CD4-positive, alpha-beta T cell treated with Interleukin-2 at 100 ng/mL for 4 hours (primary cell): ENCODE measurements around the gene NRG3.
"Not testable (repeated sequence)": the region's sequence is repeated elsewhere in the genome, so short reads cannot be mapped to it uniquely, and the experiment has no call there.

Source experiments
- DNase-seq: peaks from one replicate; pipeline ENCODE4 v3.0.0-alpha.2; 2020; ENCODE audit warnings: low spot score

The NRG3 gene

GRCh38 chr10:82284180-82284579, 409.2 kb downstream of the NRG3 start:
- no peak for DNase-seq

DNA sequence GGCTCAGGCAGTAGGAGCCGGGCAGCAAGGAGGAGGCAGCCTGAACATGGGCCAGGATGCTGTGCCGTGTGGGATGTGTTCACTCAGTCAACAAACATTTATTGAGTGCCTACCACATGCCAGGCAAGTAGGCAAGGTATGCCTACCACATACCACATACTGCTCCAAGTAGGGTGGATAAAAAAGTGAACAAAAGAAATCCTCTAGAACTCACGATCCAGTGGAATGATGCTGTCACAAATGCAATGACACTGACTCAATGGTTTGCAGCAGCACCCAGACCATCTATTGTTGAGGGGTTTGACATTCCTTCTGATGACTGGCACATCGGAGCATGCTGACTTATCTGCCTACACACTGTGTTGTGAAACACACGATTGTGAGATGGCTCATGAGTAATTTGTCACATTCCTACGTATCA, 413.5 kb downstream of the NRG3 start:
- no peak for DNase-seq

GRCh38 chr10:82289945-82290344, 415.0 kb downstream of the NRG3 start:
- no peak for DNase-seq

DNA sequence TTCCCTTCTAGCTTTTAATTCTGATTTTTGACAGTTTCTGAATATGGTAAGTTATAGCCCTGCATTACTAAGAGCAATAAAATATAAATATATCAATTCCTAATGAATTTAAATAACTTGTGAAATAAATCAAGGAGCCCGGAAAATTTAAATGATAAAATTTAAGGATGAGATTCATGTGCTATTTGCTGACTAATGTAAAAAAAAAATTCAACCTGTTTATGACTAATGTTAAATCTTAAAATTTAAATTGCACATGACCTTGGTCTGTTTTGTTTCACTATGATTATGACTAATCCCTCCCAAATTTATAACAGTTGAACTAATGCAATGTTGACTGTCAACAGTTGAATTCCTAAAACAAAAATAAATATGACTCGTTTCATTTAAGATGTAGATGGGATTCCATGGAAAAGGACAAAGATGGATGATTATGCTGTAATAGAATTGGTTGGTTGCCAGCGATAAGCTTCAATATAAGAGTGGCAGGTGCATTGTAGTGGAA, 419.9 kb downstream of the NRG3 start:
- no peak for DNase-seq

- DNase-seq: no peak
Measured at GRCh38 chr10:82308641-82309040, 433.6 kb downstream of the NRG3 start.

- no peak for DNase-seq
Measured at GRCh38 chr10:82310839-82311238, 435.8 kb downstream of the NRG3 start.

DNA sequence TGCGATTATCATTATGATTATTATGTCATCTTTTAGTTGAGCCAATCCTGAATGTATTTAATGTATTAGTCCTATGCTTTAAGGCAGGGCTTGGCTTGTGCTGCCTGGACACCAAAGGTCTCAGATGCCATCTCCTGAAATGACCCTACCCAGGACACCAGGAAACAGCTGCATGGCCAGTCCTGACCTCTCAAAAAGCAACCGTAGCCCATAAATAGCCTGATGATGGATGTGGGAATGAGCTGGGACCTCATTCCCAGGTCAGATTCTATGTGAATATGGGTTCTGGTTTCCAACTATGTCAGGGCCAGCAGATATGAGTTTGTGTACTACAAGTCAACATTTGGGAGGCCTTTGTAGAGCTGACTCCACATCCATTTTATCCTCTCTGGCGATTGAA, 438.4 kb downstream of the NRG3 start:
- no peak for DNase-seq

DNA sequence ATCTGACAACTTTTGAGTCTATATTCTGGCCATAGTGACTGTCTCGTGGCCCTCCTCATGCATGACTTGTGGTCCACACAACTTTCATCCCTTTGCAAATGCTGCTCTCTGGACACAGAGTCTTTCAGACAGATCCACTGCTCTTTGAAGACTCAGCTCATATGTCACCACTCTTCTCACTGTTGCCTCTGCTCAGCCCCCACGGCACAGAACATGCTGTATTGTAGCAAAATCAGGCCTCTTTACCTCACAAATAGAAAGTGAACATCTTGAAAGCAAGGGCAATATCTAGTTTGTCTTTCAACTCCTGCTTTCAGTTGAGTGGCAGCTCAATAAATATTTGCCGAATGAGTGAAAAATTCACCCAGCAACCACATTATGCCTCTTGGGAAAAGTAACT, 443.5 kb downstream of the NRG3 start:
- no peak for DNase-seq

GRCh38 chr10:82319074-82319473, 444.1 kb downstream of the NRG3 start:
- no peak for DNase-seq

- no peak for DNase-seq
Measured at GRCh38 chr10:82319562-82319961, 444.6 kb downstream of the NRG3 start.

DNA sequence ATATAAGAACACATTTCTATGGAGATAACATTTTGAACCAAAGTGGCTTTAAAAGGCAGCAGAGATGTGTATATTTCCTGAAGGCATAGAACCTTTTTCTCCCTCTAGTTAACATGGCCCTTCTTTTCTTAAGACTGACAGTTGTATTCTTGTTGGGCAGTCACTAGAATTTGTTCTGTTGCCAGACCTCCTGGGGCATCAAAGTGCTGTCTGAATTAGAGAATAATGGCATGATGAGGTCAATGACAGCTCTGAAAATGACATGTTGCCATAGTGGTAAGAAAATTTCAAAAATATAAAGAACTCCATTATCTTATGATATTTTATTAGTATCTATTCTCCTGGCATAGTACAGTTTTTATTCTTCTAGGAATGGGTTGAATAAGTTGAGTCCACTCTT, 446.7 kb downstream of the NRG3 start:
- no peak for DNase-seq

DNA sequence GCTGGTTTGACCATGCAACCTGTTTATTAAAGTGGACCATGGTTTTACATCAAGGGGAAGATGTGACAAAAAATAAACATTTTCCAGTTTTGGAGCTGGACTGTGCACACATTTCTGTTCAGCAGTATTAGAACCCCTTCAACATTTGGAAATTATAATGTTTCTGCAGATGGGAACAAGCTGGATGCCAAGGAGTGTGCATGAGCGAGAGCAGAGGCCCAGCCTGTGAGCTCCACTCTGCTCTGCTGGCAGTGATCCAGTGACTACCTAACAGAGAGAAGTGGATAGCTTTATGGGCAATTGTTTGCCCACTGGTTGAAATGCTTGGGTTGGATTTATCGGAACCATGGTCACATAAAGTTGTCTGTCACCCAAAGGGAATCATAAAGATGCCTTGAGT, 456.7 kb downstream of the NRG3 start:
- no peak for DNase-seq

- DNase-seq: no peak
Measured at GRCh38 chr10:82335831-82336230, 460.8 kb downstream of the NRG3 start.

GRCh38 chr10:82340166-82340565, 465.2 kb downstream of the NRG3 start:
- DNase-seq: no peak

GRCh38 chr10:82349590-82349989, 474.6 kb downstream of the NRG3 start:
- DNase-seq: not testable (repeated sequence)

DNA sequence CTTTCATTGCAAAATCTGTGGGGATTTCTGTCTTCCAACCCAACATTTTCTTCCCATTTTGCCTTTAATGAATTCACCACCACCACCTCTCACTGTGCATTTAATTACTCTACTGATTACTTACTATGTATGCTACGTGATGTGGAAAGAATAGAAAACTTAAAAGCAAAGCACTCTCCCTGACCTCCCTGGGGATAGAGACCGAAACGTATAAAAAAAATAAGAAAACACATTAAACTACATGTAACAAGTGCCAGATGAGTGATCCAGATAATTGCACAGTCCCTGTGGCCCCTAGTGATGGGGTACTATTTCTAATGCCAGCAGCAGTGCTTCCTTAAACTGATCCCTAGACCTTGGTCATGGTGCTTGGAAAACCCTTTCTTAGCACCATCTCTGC, 478.4 kb downstream of the NRG3 start:
- DNase-seq: no peak

GRCh38 chr10:82358486-82359099, 483.6 kb downstream of the NRG3 start:
- DNase-seq: no peak

- DNase-seq: no peak
Measured at GRCh38 chr10:82361256-82361655, 486.3 kb downstream of the NRG3 start.

DNA sequence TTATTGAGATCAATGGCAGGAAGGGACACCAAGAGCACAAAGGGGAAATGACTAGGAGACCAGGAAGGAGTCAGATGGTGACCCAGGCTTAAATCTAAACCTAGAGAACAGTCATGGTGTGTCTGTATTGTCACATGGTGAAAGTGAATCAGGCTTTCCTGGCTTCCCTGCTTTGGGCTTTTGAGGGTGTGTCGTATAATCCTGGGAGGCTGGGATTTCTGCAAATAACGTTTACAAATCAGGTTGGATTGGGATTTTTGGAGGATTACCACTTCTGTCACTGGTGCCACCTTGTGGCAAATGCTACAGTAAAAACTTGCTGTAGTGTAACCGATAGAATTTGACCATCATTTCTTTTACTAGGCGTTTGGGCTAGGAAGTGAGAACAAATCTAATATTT, 502.6 kb downstream of the NRG3 start:
- DNase-seq: no peak

- DNase-seq: no peak
Measured at GRCh38 chr10:82378146-82378545, 503.2 kb downstream of the NRG3 start.

DNA sequence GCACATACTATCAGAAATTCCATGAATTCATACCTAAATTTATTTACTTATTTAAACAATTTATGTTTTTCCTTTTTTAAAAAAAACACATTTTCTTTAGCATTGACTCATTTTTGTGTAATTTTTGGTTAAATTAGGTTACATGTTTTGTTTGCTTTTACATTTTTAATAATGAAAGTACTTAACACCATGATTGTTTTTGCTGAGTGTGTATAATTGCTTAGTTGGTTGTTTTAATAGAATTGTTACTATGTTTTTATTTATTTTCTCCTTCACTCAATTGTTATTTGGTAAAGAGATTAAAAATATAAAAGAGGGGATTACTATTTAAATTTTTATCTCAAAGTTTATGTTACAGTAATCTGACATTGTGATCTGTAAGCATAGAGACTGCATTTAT, 508.4 kb downstream of the NRG3 start:
- no peak for DNase-seq

DNA sequence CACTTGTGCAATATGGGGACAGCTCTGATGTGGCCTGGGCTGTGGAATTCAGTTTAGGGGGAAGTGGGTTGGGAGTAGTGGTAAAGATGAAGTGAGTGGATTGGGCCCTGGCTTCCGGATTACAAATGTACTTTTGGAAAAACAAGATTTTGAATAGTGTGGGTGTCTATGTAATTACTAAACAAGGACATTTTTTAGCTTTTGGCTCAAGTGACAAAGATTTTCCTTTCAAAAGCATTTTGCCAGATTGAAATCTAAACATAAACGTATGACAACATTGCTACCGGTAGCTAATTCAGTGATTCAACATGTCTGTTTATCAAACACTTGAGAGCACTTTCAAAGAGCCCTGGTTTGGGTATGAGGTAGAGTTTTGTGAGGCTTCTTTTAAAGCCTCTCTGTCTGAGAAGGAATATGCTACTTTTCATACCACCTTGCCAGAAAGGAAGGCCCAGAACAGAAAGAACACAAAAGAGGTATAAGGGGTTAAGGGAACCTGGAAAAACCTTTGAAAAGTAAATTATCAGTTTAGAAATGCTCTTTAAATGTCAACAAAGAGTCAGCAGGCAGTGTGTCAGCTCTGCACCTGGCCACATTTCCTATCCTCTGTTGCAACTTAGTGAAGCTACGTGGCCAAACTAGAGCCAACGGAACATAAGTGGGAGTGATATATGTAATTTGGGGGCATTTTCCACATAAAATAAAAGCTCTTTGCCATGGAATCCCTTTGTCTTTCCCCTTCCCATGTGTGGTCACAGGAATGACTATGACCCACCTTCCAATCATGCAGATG, 516.1 kb downstream of the NRG3 start:
- DNase-seq: no peak

GRCh38 chr10:82391971-82392370, 517.0 kb downstream of the NRG3 start:
- DNase-seq: no peak

DNA sequence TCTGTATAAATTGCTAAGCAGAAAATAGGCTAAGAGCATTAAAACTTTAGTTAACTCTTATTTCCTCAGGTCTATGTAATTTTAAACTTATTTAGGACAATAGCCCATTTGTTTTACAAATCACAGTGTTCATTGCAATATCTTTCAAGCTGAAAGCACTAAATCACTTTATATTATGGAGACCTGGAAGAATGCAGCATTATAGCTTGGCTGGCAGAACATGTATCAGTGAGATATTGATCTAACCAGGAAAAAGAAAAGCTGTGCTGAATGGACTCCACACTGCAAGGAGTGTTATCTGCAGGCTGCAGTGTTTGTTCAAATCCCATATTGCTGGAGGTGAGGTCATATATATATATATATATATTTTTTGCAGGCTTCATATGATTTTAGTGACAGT, 517.5 kb downstream of the NRG3 start:
- no peak for DNase-seq
